ENCODE results near the gene SKAP2. TPM values are rescaled to one million over a fixed set of nuclear protein-coding genes. Genes with fewer than 3 reads are reported as not detected.

SKAP2 gene
- polyA plus RNA-seq, 2 of the 4 experiments (the other 2 are of a cell fraction) = 18.7 to 23.0 TPM

DNA sequence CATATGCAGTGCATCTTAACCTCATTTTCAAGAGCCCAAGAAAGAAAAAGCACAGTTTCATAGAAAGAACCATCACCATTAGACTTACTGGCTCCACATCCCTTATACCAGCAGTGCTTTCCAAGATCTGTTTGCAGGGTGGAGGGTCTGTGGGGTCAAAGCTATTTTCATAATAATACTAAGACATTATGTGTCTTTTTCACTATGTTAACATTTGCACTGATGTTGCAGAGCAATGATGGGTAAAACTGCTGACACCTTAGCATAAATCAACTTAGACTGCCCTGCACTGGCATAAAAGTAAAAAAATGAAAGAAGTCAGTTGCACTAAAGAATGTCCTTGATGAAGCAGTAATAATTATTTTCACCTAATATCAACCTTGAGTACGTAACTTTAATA lies 166.2 kb downstream of the SKAP2 start:
- no peak for TF ChIP-seq RAD21 (conservative IDR thresholded peaks at IDR 0.05 in 1 of 2, IDR thresholded peaks at IDR 0.05 in 1 of 2)
- TF ChIP-seq, protein P1, sequence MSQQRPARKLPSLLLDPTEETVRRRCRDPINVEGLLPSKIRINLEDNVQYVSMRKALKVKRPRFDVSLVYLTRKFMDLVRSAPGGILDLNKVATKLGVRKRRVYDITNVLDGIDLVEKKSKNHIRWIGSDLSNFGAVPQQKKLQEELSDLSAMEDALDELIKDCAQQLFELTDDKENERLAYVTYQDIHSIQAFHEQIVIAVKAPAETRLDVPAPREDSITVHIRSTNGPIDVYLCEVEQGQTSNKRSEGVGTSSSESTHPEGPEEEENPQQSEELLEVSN (IDR thresholded peaks at IDR 0.05; ENCODE audit: borderline replicate concordance, low read depth) = no peak
- no peak for TF ChIP-seq EHF (CRISPR knock-in tag; IDR thresholded peaks at IDR 0.05)
- TF ChIP-seq POLR2AphosphoS2 (conservative IDR thresholded peaks at IDR 0.05; ENCODE audit: low read length) = no peak
- TF ChIP-seq, protein P2, sequence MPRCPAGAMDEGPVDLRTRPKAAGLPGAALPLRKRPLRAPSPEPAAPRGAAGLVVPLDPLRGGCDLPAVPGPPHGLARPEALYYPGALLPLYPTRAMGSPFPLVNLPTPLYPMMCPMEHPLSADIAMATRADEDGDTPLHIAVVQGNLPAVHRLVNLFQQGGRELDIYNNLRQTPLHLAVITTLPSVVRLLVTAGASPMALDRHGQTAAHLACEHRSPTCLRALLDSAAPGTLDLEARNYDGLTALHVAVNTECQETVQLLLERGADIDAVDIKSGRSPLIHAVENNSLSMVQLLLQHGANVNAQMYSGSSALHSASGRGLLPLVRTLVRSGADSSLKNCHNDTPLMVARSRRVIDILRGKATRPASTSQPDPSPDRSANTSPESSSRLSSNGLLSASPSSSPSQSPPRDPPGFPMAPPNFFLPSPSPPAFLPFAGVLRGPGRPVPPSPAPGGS (IDR thresholded peaks at IDR 0.05) = no peak
- no peak for TF ChIP-seq JUNB (IDR thresholded peaks at IDR 0.05)
- TF ChIP-seq ZC3H11A (IDR thresholded peaks at IDR 0.05) = no peak
- no peak for TF ChIP-seq MYC (IDR thresholded peaks at IDR 0.05; ENCODE audit: borderline replicate concordance, low read length)
- no peak for TF ChIP-seq RCOR1 (IDR thresholded peaks at IDR 0.05; ENCODE audit: low read depth, low read length)
- TF ChIP-seq HOXB13 (CRISPR knock-in tag; IDR thresholded peaks at IDR 0.05; ENCODE audit: low read depth) = no peak
- TF ChIP-seq ZFP36 (IDR thresholded peaks at IDR 0.05; ENCODE audit: borderline replicate concordance, partially characterized antibody) = no peak
- TF ChIP-seq, protein P3, sequence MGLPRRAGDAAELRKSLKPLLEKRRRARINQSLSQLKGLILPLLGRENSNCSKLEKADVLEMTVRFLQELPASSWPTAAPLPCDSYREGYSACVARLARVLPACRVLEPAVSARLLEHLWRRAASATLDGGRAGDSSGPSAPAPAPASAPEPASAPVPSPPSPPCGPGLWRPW (IDR thresholded peaks at IDR 0.05) = no peak
- TF ChIP-seq POLR2A (IDR thresholded peaks at IDR 0.05; ENCODE audit: low read length) = no peak
- no peak for TF ChIP-seq MAFK (IDR thresholded peaks at IDR 0.05; ENCODE audit: partially characterized antibody)
- TF ChIP-seq, protein P4, sequence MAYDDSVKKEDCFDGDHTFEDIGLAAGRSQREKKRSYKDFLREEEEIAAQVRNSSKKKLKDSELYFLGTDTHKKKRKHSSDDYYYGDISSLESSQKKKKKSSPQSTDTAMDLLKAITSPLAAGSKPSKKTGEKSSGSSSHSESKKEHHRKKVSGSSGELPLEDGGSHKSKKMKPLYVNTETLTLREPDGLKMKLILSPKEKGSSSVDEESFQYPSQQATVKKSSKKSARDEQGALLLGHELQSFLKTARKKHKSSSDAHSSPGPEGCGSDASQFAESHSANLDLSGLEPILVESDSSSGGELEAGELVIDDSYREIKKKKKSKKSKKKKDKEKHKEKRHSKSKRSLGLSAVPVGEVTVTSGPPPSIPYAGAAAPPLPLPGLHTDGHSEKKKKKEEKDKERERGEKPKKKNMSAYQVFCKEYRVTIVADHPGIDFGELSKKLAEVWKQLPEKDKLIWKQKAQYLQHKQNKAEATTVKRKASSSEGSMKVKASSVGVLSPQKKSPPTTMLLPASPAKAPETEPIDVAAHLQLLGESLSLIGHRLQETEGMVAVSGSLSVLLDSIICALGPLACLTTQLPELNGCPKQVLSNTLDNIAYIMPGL (CRISPR knock-in tag; IDR thresholded peaks at IDR 0.05; ENCODE audit: borderline replicate concordance) = no peak
- TF ChIP-seq BHLHE40 (IDR thresholded peaks at IDR 0.05; ENCODE audit: low read depth, low read length) = no peak
- no peak for TF ChIP-seq RFX5 (IDR thresholded peaks at IDR 0.05)
- TF ChIP-seq NPAS2 (CRISPR knock-in tag; IDR thresholded peaks at IDR 0.05; ENCODE audit: borderline replicate concordance) = no peak
- ATAC-seq (no peak), DNase-seq (ENCODE audit: low read depth in 1 of 2, low spot score in 1 of 2) (no peak), FAIRE-seq (no peak)
- Histone ChIP-seq H3K9me3 (no peaks in the 10 kb centered on the region), H3K4me1 (peaks cover 32% of the 10 kb centered on the region), H3K27ac (no peak overlapping the region), H3K4me3 (no peak overlapping the region), H3K4me2 (no peak overlapping the region)
- 94% methylated on average over 1 of the region's 1 CpG for WGBS (ENCODE audit: missing lambda C conversion rate)
- ChIA-PET CTCF (interaction anchor here (0.7 to 2.5 kb wide), 7 partner anchors 9 to 155 kb away, joined by 3 to 9 read pairs (median 3); no protein-coding TSS in a partner anchor), POLR2A (no interaction called here)

DNA sequence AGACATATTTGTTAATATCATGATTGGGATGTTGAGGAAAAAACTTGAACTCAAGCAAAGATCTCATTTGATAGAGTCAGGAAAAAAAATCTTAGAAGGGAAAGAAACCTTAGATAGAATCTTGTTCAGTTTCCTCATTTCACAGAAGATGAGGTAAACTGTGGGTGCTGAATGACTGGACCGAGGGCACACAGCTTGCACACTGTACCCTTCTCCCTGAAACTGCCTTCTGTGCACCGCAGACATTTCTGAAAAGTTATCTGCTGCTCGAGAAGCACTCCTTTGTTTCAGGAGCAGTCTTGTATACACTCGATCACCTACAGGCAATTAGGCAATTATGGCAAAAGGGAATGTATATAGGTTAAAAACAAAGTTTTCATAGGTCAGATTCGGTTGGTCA lies 167.4 kb downstream of the SKAP2 start:
- no peak for ATAC-seq
- no peak overlapping the region for H3K27ac ChIP-seq
- no peak overlapping the region for H3K4me2 ChIP-seq
- POLR2A ChIA-PET = no interaction called here
- CTCF ChIA-PET = interaction anchor here (0.9 to 1.1 kb wide), 2 partner anchors 17 to 447 kb away, joined by 3 to 5 read pairs; partner anchors contain the start of gene HOXA5
- TF ChIP-seq ESRRA (IDR thresholded peaks at IDR 0.05; ENCODE audit: borderline replicate concordance, low read length) (no peak), NPAS2 (CRISPR knock-in tag; IDR thresholded peaks at IDR 0.05; ENCODE audit: borderline replicate concordance) (no peak), EHF (CRISPR knock-in tag; IDR thresholded peaks at IDR 0.05) (no peak)
- TF ChIP-seq, protein P5, sequence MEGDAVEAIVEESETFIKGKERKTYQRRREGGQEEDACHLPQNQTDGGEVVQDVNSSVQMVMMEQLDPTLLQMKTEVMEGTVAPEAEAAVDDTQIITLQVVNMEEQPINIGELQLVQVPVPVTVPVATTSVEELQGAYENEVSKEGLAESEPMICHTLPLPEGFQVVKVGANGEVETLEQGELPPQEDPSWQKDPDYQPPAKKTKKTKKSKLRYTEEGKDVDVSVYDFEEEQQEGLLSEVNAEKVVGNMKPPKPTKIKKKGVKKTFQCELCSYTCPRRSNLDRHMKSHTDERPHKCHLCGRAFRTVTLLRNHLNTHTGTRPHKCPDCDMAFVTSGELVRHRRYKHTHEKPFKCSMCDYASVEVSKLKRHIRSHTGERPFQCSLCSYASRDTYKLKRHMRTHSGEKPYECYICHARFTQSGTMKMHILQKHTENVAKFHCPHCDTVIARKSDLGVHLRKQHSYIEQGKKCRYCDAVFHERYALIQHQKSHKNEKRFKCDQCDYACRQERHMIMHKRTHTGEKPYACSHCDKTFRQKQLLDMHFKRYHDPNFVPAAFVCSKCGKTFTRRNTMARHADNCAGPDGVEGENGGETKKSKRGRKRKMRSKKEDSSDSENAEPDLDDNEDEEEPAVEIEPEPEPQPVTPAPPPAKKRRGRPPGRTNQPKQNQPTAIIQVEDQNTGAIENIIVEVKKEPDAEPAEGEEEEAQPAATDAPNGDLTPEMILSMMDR (IDR thresholded peaks at IDR 0.05) = no peak
- 88% methylated on average over 5 of the region's 5 CpGs for WGBS (ENCODE audit: missing lambda C conversion rate)
- no peak for FAIRE-seq
- DNase-seq (ENCODE audit: low read depth in 1 of 2, low spot score in 1 of 2) = no peak
- H3K4me3 ChIP-seq = no peak overlapping the region
- peaks cover 32% of the 10 kb centered on the region for H3K4me1 ChIP-seq
- H3K9me3 ChIP-seq = no peaks in the 10 kb centered on the region

Data from A549 (cell line).